SK-N-SH (cell line): ENCODE results near the gene PTPRS. TPM values are rescaled to one million over a fixed set of nuclear protein-coding genes. Genes with fewer than 3 reads are reported as not detected.

ENCODE experiments used
- CTCF ChIA-PET: fragments of 300-600, 350-600 bp; formaldehyde crosslinking; extraction: SDS; loops from one replicate; lab custom pipeline; 2021; lab: Yijun Ruan, JAX
- POLR2A ChIA-PET: fragments of 350-600 bp; sonication (Branson Sonifier 250); formaldehyde crosslinking; extraction: SDS; loops from one replicate; lab custom pipeline; 2020; ENCODE audit warnings: antibody characterized with exemption, inconsistent platforms; lab: Yijun Ruan, JAX
- DNase-seq: peaks from one replicate; pipeline ENCODE4 v3.0.0; 2012
- H2AFZ ChIP-seq: fragments of 200-600 bp; sonication (generic); 2 replicates; pipeline ENCODE4 v1.8.1; 2016; ENCODE audit warnings: antibody characterized with exemption, mild to moderate bottlenecking, low read depth
- H3F3A ChIP-seq: fragments of 200-600 bp; sonication (generic); replicated peaks from 2 replicates; pipeline ENCODE3; 2016; ENCODE audit warnings: antibody characterized with exemption, mild to moderate bottlenecking; ENCODE audit not compliant: insufficient read depth
- H3K27ac ChIP-seq, 2 experiments: fragments of 200-500 bp in 1 of 2; fragments of 200-600 bp in 1 of 2; sonication (Bioruptor generic) in 1 of 2; sonication (generic), shearing (Covaris generic) in 1 of 2; 2 replicates each; pipeline versions ENCODE4 v1.5.1 to v1.6.1; 2014 to 2016; ENCODE audit warnings: low read depth in 2 of 2, inconsistent platforms in 1 of 2, low read length in 1 of 2, mild to moderate bottlenecking in 1 of 2, mixed read lengths in 1 of 2
- H3K27me3 ChIP-seq: fragments of 200-600 bp; sonication (generic), shearing (Covaris generic); 2 replicates; pipeline ENCODE4 v1.6.1; 2016; ENCODE audit warnings: mixed run types; ENCODE audit not compliant: insufficient read depth
- H3K36me3 ChIP-seq, 2 experiments: fragments of 200-500 bp in 1 of 2; fragments of 200-600 bp in 1 of 2; sonication (Bioruptor generic) in 1 of 2; sonication (generic) in 1 of 2; replicated peaks in 1 of 2; 2 replicates each; pipeline versions ENCODE3 to v1.5.1; 2014 to 2016; ENCODE audit warnings: low read length in 1 of 2, mild to moderate bottlenecking in 1 of 2; ENCODE audit not compliant: insufficient read depth in 2 of 2, control insufficient read depth in 1 of 2
- H3K4me1 ChIP-seq, 2 experiments: fragments of 200-500 bp in 1 of 2; fragments of 200-600 bp in 1 of 2; sonication (Bioruptor generic) in 1 of 2; sonication (generic), shearing (Covaris generic) in 1 of 2; 2 replicates each; pipeline versions ENCODE4 v1.5.1 to v1.6.1; 2014 to 2016; ENCODE audit warnings: low read depth in 1 of 2, low read length in 1 of 2, mixed run types in 1 of 2; ENCODE audit not compliant: insufficient read depth in 2 of 2, control insufficient read depth in 1 of 2
- H3K4me2 ChIP-seq: fragments of 200-600 bp; sonication (generic), shearing (Covaris generic); 2 replicates; pipeline ENCODE4 v1.6.1; 2017; ENCODE audit warnings: mixed run types
- H3K4me3 ChIP-seq, 2 experiments: fragments of 200-500 bp in 1 of 2; fragments of 200-600 bp in 1 of 2; sonication (Bioruptor generic) in 1 of 2; sonication (generic), shearing (Covaris generic) in 1 of 2; 2 replicates each; pipeline versions ENCODE4 v1.5.1 to v1.8.1; 2014 to 2016; ENCODE audit warnings: low read depth in 2 of 2, inconsistent platforms in 1 of 2, low read length in 1 of 2, mild to moderate bottlenecking in 1 of 2, mixed read lengths in 1 of 2, moderate library complexity in 1 of 2
- H3K79me2 ChIP-seq: fragments of 200-600 bp; sonication (generic); 2 replicates; pipeline ENCODE4 v1.8.1; 2017; ENCODE audit warnings: mild to moderate bottlenecking; ENCODE audit not compliant: insufficient read depth
- H3K9ac ChIP-seq: fragments of 200-600 bp; sonication (generic); 2 replicates; pipeline ENCODE4 v1.6.1; 2017; ENCODE audit warnings: mixed run types
- H3K9me2 ChIP-seq: fragments of 200-600 bp; sonication (generic); 2 replicates; pipeline ENCODE4 v1.6.1; 2017; ENCODE audit warnings: mixed run types
- H3K9me3 ChIP-seq: fragments of 200-600 bp; sonication (generic); 2 replicates; pipeline ENCODE4 v1.6.1; 2017; ENCODE audit warnings: mixed run types, mild to moderate bottlenecking, moderate library complexity
- H4K20me1 ChIP-seq: fragments of 200-600 bp; sonication (generic); 2 replicates; pipeline ENCODE4 v1.6.1; 2017; ENCODE audit warnings: mild to moderate bottlenecking, mixed run types; ENCODE audit not compliant: insufficient read depth
- CTCF ChIP-seq: fragments of 200-600 bp; sonication (generic); IDR thresholded peaks from 2 replicates; pipeline ENCODE4 v1.6.1; 2017; ENCODE audit warnings: antibody characterized with exemption, mild to moderate bottlenecking, moderate library complexity
- EP300 ChIP-seq, 2 experiments: IDR thresholded peaks; 2 replicates each; pipeline versions ENCODE4 v1.4.0 to v1.6.1; 2012; ENCODE audit warnings: borderline replicate concordance in 1 of 2, low read depth in 1 of 2, low read length in 1 of 2
- EZH2phosphoT487 ChIP-seq: fragments of 200-600 bp; sonication (generic); IDR thresholded peaks from 2 replicates; pipeline ENCODE4 v1.6.1; 2017; ENCODE audit warnings: low read depth, mixed run types, mild to moderate bottlenecking, antibody characterized with exemption, moderate library complexity, borderline replicate concordance
- FOXJ3 ChIP-seq: sonication (generic); formaldehyde crosslinking; IDR thresholded peaks from 2 replicates; pipeline ENCODE4 v1.5.1; 2020; ENCODE audit warnings: mild to moderate bottlenecking, missing genetic modification reagents
- GATA2 ChIP-seq: sonication (generic); formaldehyde crosslinking; IDR thresholded peaks from 2 replicates; pipeline ENCODE4 v1.5.0; 2020; ENCODE audit warnings: mild to moderate bottlenecking, missing genetic modification reagents
- JUND ChIP-seq: IDR thresholded peaks from 2 replicates; pipeline ENCODE4 v1.4.0; 2012
- MAX ChIP-seq: IDR thresholded peaks from 2 replicates; pipeline ENCODE4 v1.4.0; 2012; ENCODE audit warnings: low read depth
- MEF2A ChIP-seq: IDR thresholded peaks from 2 replicates; pipeline ENCODE4 v1.4.0; 2012; ENCODE audit warnings: low read depth, borderline replicate concordance
- MXI1 ChIP-seq: IDR thresholded peaks from 2 replicates; pipeline ENCODE4 v1.6.1; 2012; ENCODE audit warnings: mild to moderate bottlenecking, low read depth, low read length, improper control_type of control experiment
- RAD21 ChIP-seq: IDR thresholded peaks from 2 replicates; pipeline ENCODE4 v1.6.1; 2012; ENCODE audit warnings: mild to moderate bottlenecking, low read length
- REST ChIP-seq: IDR thresholded peaks from 2 replicates; pipeline ENCODE4 v1.6.1; 2012; ENCODE audit warnings: mild to moderate bottlenecking, low read depth, low read length, moderate library complexity
- SMC3 ChIP-seq: IDR thresholded peaks from 2 replicates; pipeline ENCODE4 v1.6.1; 2012; ENCODE audit warnings: low read depth, low read length, improper control_type of control experiment
- WGBS: methylation state at CpG from one replicate; pipeline ENCODE4 v1.1.6; 2017; ENCODE audit warnings: low lambda C conversion rate; 5-methylcytosine and 5-hydroxymethylcytosine counted together
- polyA plus RNA-seq, 3 experiments: library from polyadenylated mRNA; depleted of rRNA; stranded (reverse); fragments of >200 nt; gene quantifications; 2 replicates each; pipeline ENCODE4 v1.2.3, GENCODE V29; 2012

PTPRS gene
- polyA plus RNA-seq, 1 of the 3 experiments (the other 2 are of a cell fraction): 91.0 TPM

GRCh38 chr19:5380215-5380919 lies 39.8 kb upstream of the PTPRS start:
- Histone ChIP-seq H3K79me2 (no peaks in the 10 kb centered on the region), H3K36me3 (no peaks in the 10 kb centered on the region), H3F3A (no peaks in the 10 kb centered on the region), H3K4me3 (no peak overlapping the region), H2AFZ (no peak overlapping the region), H3K27ac (no peak overlapping the region), H3K9ac (no peak overlapping the region), H3K4me2 (no peak overlapping the region), H3K9me3 (no peaks in the 10 kb centered on the region), H3K27me3 (no peaks in the 10 kb centered on the region; the same call in 1 of the 2 replicates), H3K9me2 (no peaks in the 10 kb centered on the region), H3K4me1 (no peaks in the 10 kb centered on the region), H4K20me1 (no peaks in the 10 kb centered on the region)
- no peak for DNase-seq
- TF ChIP-seq MAX: no peak
- TF ChIP-seq GATA2: no peak
- no peak for TF ChIP-seq EP300 (IDR thresholded peaks at IDR 0.05; ENCODE audit: borderline replicate concordance in 1 of 2, low read depth in 1 of 2, low read length in 1 of 2)
- no peak for TF ChIP-seq MXI1
- TF ChIP-seq EZH2phosphoT487: no peak
- WGBS: 66% methylated on average over 9 of the region's 9 CpGs
- ChIA-PET CTCF (interaction anchor here (0.6 to 1.2 kb wide), 2 partner anchors 12 to 606 kb away, joined by 3 to 4 read pairs; no protein-coding TSS in a partner anchor), POLR2A (no interaction called here)

GRCh38 chr19:5376928-5377327 lies 36.3 kb upstream of the PTPRS start:
- ChIA-PET CTCF (interaction anchor here (1.0 to 2.9 kb wide), 5 partner anchors 10 to 328 kb away, joined by 3 to 14 read pairs (median 4); no protein-coding TSS in a partner anchor), POLR2A (no interaction called here)
- 79% methylated on average over 4 of the region's 4 CpGs for WGBS

GRCh38 chr19:5372572-5373200 lies 32.1 kb upstream of the PTPRS start:
- H3K4me1 ChIP-seq: no peaks in the 10 kb centered on the region
- no peaks in the 10 kb centered on the region for H3K9me3 ChIP-seq
- H3K79me2 ChIP-seq: no peaks in the 10 kb centered on the region
- H4K20me1 ChIP-seq: no peaks in the 10 kb centered on the region
- no peaks in the 10 kb centered on the region for H3K36me3 ChIP-seq
- no peak overlapping the region for H3K4me2 ChIP-seq
- H3K9ac ChIP-seq: no peak overlapping the region
- H2AFZ ChIP-seq: no peak overlapping the region
- ChIA-PET CTCF (no interaction called here), POLR2A (no interaction called here)
- no peak overlapping the region for H3K27ac ChIP-seq
- H3K27me3 ChIP-seq: peaks cover 12% of the 10 kb centered on the region; the same call in 1 of the 2 replicates
- no peaks in the 10 kb centered on the region for H3K9me2 ChIP-seq
- H3F3A ChIP-seq: peaks cover 3% of the 10 kb centered on the region
- DNase-seq: no peak
- 41% methylated on average over 4 of the region's 4 CpGs for WGBS
- no peak overlapping the region for H3K4me3 ChIP-seq
- TF ChIP-seq SMC3: no peak
- TF ChIP-seq CTCF: no peak
- TF ChIP-seq REST: no peak
- TF ChIP-seq MXI1: no peak
- no peak for TF ChIP-seq JUND
- TF ChIP-seq MAX: no peak
- TF ChIP-seq RAD21: no peak
- TF ChIP-seq MEF2A: no peak

More at GRCh38 chr19:5376928-5377327, 36.3 kb upstream of the PTPRS start:
- H3K4me2 ChIP-seq: no peak overlapping the region
- H3F3A ChIP-seq: peaks cover 3% of the 10 kb centered on the region
- H3K36me3 ChIP-seq: no peaks in the 10 kb centered on the region
- no peak overlapping the region for H3K4me3 ChIP-seq
- no peak for DNase-seq
- TF ChIP-seq RAD21 (no peak), MAX (no peak), FOXJ3 (CRISPR knock-in tag) (no peak)
- no peaks in the 10 kb centered on the region for H3K9me2 ChIP-seq
- no peaks in the 10 kb centered on the region for H3K4me1 ChIP-seq
- no peak overlapping the region for H3K9ac ChIP-seq
- no peak overlapping the region for H2AFZ ChIP-seq
- H3K27ac ChIP-seq: no peak overlapping the region
- no peaks in the 10 kb centered on the region for H3K9me3 ChIP-seq
- no peaks in the 10 kb centered on the region for H3K79me2 ChIP-seq
- no peaks in the 10 kb centered on the region for H4K20me1 ChIP-seq
- peaks cover 1% of the 10 kb centered on the region; the same call in 1 of the 2 replicates for H3K27me3 ChIP-seq
